PFSK-1 (cell line): Measurements from ENCODE around the gene TPX2.

ENCODE experiments used
- POLR2AphosphoS5 ChIP-seq: IDR thresholded peaks from 2 replicates; pipeline ENCODE4 v1.6.1; 2012; ENCODE audit warnings: low read depth, mild to moderate bottlenecking, control low read depth, low read length, moderate library complexity
- SIN3A ChIP-seq: IDR thresholded peaks from 2 replicates; pipeline ENCODE4 v1.6.1; 2012; ENCODE audit warnings: mild to moderate bottlenecking, low read length, moderate library complexity, borderline replicate concordance; ENCODE audit not compliant: insufficient read depth
- TAF1 ChIP-seq: IDR thresholded peaks from 2 replicates; pipeline ENCODE4 v1.6.1; 2012; ENCODE audit warnings: low read length, control low read depth, borderline replicate concordance; ENCODE audit not compliant: insufficient read depth
- TF ChIP-seq, protein P1 (sequence below), 2 experiments: IDR thresholded peaks; 2 replicates each; pipeline versions ENCODE4 v1.6.1 to v1.8.0; 2011 to 2012; ENCODE audit warnings: low read depth in 2 of 2, low read length in 2 of 2, control low read depth in 1 of 2, inconsistent platforms in 1 of 2, mild to moderate bottlenecking in 1 of 2, moderate library complexity in 1 of 2; ENCODE audit not compliant: insufficient read depth in 1 of 2

DNA sequence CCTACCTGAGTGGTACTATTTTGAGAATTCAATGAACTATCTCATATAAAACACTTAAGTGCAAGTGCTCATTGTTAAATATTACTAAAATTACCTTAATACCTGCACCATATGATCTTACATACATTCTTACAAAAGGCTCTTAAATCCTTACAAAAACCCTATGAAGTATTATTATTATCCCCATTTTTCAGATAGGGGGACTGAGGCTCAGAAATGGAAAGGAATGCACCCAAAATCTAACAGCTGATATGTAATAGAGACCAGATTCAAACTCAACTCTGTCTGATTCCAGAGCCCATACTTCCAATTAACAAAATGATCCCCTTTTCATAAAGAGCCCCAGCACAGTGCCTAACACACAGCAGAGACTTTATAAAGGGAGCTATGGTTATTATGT lies 33.9 kb upstream of the TPX2 start:
- no peak for TF ChIP-seq SIN3A
- no peak for TF ChIP-seq POLR2AphosphoS5
- TF ChIP-seq TAF1: no peak
- TF ChIP-seq, protein P1, sequence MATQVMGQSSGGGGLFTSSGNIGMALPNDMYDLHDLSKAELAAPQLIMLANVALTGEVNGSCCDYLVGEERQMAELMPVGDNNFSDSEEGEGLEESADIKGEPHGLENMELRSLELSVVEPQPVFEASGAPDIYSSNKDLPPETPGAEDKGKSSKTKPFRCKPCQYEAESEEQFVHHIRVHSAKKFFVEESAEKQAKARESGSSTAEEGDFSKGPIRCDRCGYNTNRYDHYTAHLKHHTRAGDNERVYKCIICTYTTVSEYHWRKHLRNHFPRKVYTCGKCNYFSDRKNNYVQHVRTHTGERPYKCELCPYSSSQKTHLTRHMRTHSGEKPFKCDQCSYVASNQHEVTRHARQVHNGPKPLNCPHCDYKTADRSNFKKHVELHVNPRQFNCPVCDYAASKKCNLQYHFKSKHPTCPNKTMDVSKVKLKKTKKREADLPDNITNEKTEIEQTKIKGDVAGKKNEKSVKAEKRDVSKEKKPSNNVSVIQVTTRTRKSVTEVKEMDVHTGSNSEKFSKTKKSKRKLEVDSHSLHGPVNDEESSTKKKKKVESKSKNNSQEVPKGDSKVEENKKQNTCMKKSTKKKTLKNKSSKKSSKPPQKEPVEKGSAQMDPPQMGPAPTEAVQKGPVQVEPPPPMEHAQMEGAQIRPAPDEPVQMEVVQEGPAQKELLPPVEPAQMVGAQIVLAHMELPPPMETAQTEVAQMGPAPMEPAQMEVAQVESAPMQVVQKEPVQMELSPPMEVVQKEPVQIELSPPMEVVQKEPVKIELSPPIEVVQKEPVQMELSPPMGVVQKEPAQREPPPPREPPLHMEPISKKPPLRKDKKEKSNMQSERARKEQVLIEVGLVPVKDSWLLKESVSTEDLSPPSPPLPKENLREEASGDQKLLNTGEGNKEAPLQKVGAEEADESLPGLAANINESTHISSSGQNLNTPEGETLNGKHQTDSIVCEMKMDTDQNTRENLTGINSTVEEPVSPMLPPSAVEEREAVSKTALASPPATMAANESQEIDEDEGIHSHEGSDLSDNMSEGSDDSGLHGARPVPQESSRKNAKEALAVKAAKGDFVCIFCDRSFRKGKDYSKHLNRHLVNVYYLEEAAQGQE (IDR thresholded peaks at IDR 0.05; ENCODE audit: insufficient read depth in 1 of 2, low read depth in 2 of 2, low read length in 2 of 2): no peak
